Activated CD4-positive, alpha-beta T cell treated with anti-CD3 and anti-CD28 coated beads, Interleukin-2, amount 50 U/mL, for 1 hour (primary cell): ENCODE data around the gene VGLL3.
"Not testable (repeated sequence)": the region's sequence is repeated elsewhere in the genome, so short reads cannot be mapped to it uniquely, and the experiment has no call there.

ENCODE experiments used
- DNase-seq: peaks from one replicate; pipeline ENCODE4 v3.0.0-alpha.2; 2020

Gene VGLL3

GRCh38 chr3:86990734-86991481 lies at the start of gene VGLL3:
VGLL3 (minus strand) TSS chr3:86991149; CDS start chr3:86990743, 406 bp downstream.
- no peak for DNase-seq

GRCh38 chr3:87037652-87038051 lies 46.7 kb upstream of the VGLL3 start:
- DNase-seq = no peak

- no peak for DNase-seq
These were observed 45.7 kb upstream of the VGLL3 start for GRCh38 chr3:87036671-87037070.

- no peak for DNase-seq
These were observed 44.4 kb upstream of the VGLL3 start for GRCh38 chr3:87035339-87035738.

- no peak for DNase-seq
These were observed 42.3 kb upstream of the VGLL3 start for GRCh38 chr3:87033205-87033604.

- DNase-seq = no peak
These were observed 35.0 kb upstream of the VGLL3 start for GRCh38 chr3:87025661-87026645.

GRCh38 chr3:87017370-87017769 lies 26.4 kb upstream of the VGLL3 start:
- not testable (repeated sequence) for DNase-seq

GRCh38 chr3:87009271-87009670 lies 18.3 kb upstream of the VGLL3 start:
- DNase-seq = no peak

GRCh38 chr3:87006844-87007439 lies 16.0 kb upstream of the VGLL3 start:
- no peak for DNase-seq

GRCh38 chr3:87004883-87005282 lies 13.9 kb upstream of the VGLL3 start:
- no peak for DNase-seq

GRCh38 chr3:87002346-87002745 lies 11.4 kb upstream of the VGLL3 start:
- no peak for DNase-seq

GRCh38 chr3:87001473-87002098 lies 10.6 kb upstream of the VGLL3 start:
- no peak for DNase-seq

GRCh38 chr3:87000940-87001339 lies 10.0 kb upstream of the VGLL3 start:
- no peak for DNase-seq

- DNase-seq = no peak
These were observed 7.6 kb upstream of the VGLL3 start for GRCh38 chr3:86998569-86998968.

- DNase-seq = no peak
These were observed 5.5 kb upstream of the VGLL3 start for GRCh38 chr3:86996261-86996955.

- DNase-seq = no peak
These were observed 4.6 kb upstream of the VGLL3 start for GRCh38 chr3:86995537-86995936.

GRCh38 chr3:86993704-86994103 lies 2.8 kb upstream of the VGLL3 start:
- DNase-seq = no peak

- DNase-seq = no peak
These were observed 989 bp upstream of the VGLL3 start for GRCh38 chr3:86991840-86992435.

GRCh38 chr3:86991482-86991815 lies 500 bp upstream of the VGLL3 start:
- DNase-seq = no peak

- no peak for DNase-seq
These were observed 776 bp downstream of the VGLL3 start for GRCh38 chr3:86990012-86990733.

- no peak for DNase-seq
These were observed 1.3 kb downstream of the VGLL3 start for GRCh38 chr3:86989611-86990010.
